KMS-11 (cell line): Measurements from ENCODE around the gene PMEPA1.

Source experiments
- H2AFZ ChIP-seq: fragments of 200-600 bp; sonication (generic); 2 replicates; pipeline ENCODE4 v1.6.1; 2016; ENCODE audit warnings: antibody characterized with exemption, mixed run types, low read depth
- H3K27ac ChIP-seq: fragments of 200-600 bp; sonication (generic); 2 replicates; pipeline ENCODE4 v1.6.1; 2016; ENCODE audit warnings: mild to moderate bottlenecking, mixed run types
- H3K27me3 ChIP-seq: fragments of 200-600 bp; sonication (generic); 2 replicates; pipeline ENCODE4 v1.6.1; 2017; ENCODE audit warnings: mild to moderate bottlenecking, low read depth, mixed run types, moderate library complexity; ENCODE audit not compliant: insufficient read depth
- H3K36me3 ChIP-seq: fragments of 200-600 bp; sonication (generic); 2 replicates; pipeline ENCODE4 v1.6.1; 2017; ENCODE audit warnings: mild to moderate bottlenecking, mixed run types; ENCODE audit not compliant: insufficient read depth
- H3K4me1 ChIP-seq: fragments of 200-600 bp; sonication (generic); 2 replicates; pipeline ENCODE4 v1.6.1; 2016; ENCODE audit warnings: mild to moderate bottlenecking, low read depth, mixed run types; ENCODE audit not compliant: poor library complexity, severe bottlenecking
- H3K4me2 ChIP-seq: fragments of 200-600 bp; sonication (generic); 2 replicates; pipeline ENCODE4 v1.7.0; 2016; ENCODE audit warnings: mild to moderate bottlenecking, mixed run types
- H3K4me3 ChIP-seq: fragments of 200-600 bp; sonication (generic); IDR thresholded peaks from 2 replicates; pipeline ENCODE4 v1.6.1; 2017; ENCODE audit warnings: low read depth, low read length, mixed read lengths; ENCODE audit not compliant: insufficient read depth
- H3K79me2 ChIP-seq: fragments of 200-600 bp; sonication (generic); 2 replicates; pipeline ENCODE4 v1.6.1; 2016; ENCODE audit warnings: low read depth, mixed run types; ENCODE audit not compliant: insufficient read depth
- H3K9ac ChIP-seq: fragments of 200-600 bp; sonication (generic); 2 replicates; pipeline ENCODE4 v1.6.1; 2016; ENCODE audit warnings: mild to moderate bottlenecking, mixed run types
- H4K20me1 ChIP-seq: fragments of 200-600 bp; sonication (generic); 2 replicates; pipeline ENCODE4 v1.6.1; 2016; ENCODE audit warnings: mild to moderate bottlenecking, mixed run types; ENCODE audit not compliant: insufficient read depth
- TF ChIP-seq, protein P1 (sequence below): fragments of 200-600 bp; sonication (generic); conservative IDR thresholded peaks from 2 replicates; pipeline ENCODE4 v1.6.1; 2017; ENCODE audit warnings: low read depth, mild to moderate bottlenecking, antibody characterized with exemption, low read length, moderate library complexity, mixed read lengths

Gene PMEPA1

GRCh38 chr20:57665589-57665971, 44.2 kb downstream of the PMEPA1 start:
- Histone ChIP-seq H3K4me1 (peaks cover 25% of the 10 kb centered on the region), H3K27me3 (no peaks in the 10 kb centered on the region), H3K4me3 (no peak overlapping the region), H3K79me2 (no peaks in the 10 kb centered on the region), H3K36me3 (no peaks in the 10 kb centered on the region), H3K4me2 (no peak overlapping the region), H2AFZ (no peak overlapping the region), H3K27ac (no peak overlapping the region), H4K20me1 (no peaks in the 10 kb centered on the region), H3K9ac (no peak overlapping the region)
- TF ChIP-seq, protein P1, sequence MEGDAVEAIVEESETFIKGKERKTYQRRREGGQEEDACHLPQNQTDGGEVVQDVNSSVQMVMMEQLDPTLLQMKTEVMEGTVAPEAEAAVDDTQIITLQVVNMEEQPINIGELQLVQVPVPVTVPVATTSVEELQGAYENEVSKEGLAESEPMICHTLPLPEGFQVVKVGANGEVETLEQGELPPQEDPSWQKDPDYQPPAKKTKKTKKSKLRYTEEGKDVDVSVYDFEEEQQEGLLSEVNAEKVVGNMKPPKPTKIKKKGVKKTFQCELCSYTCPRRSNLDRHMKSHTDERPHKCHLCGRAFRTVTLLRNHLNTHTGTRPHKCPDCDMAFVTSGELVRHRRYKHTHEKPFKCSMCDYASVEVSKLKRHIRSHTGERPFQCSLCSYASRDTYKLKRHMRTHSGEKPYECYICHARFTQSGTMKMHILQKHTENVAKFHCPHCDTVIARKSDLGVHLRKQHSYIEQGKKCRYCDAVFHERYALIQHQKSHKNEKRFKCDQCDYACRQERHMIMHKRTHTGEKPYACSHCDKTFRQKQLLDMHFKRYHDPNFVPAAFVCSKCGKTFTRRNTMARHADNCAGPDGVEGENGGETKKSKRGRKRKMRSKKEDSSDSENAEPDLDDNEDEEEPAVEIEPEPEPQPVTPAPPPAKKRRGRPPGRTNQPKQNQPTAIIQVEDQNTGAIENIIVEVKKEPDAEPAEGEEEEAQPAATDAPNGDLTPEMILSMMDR = no peak

GRCh38 chr20:57664924-57665588, 44.8 kb downstream of the PMEPA1 start:
- no peak overlapping the region for H3K27ac ChIP-seq
- H3K4me1 ChIP-seq = peaks cover 25% of the 10 kb centered on the region
- H4K20me1 ChIP-seq = no peaks in the 10 kb centered on the region
- no peaks in the 10 kb centered on the region for H3K36me3 ChIP-seq
- TF ChIP-seq, protein P1 = no peak
- H3K9ac ChIP-seq = no peak overlapping the region
- no peaks in the 10 kb centered on the region for H3K27me3 ChIP-seq
- no peak overlapping the region for H3K4me2 ChIP-seq
- H3K4me3 ChIP-seq = no peak overlapping the region
- H2AFZ ChIP-seq = no peak overlapping the region
- H3K79me2 ChIP-seq = no peaks in the 10 kb centered on the region

DNA sequence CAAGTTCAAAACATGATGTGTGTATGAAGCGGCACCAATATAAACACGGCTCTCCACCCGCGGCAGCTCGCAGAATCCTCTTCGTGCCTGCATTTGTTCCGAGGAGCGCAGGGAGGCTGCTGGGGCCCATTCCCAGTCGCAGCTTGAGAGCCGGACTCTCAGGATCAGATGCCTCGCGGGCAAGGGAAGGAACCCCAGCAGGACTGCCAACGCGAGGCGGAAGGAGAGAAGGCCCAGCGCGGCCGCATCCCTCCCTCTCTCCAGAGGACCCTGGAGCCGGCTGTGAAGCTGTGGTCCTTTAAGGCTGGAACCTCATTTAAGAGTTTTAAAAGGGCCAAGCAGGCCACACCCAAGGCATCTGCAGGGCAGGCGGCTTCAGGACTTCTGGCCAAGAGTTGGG, 45.3 kb downstream of the PMEPA1 start:
- no peak overlapping the region for H3K9ac ChIP-seq
- TF ChIP-seq, protein P1 = no peak
- no peak overlapping the region for H3K4me3 ChIP-seq
- no peak overlapping the region for H3K27ac ChIP-seq
- H3K79me2 ChIP-seq = no peaks in the 10 kb centered on the region
- no peak overlapping the region for H2AFZ ChIP-seq
- no peaks in the 10 kb centered on the region for H3K27me3 ChIP-seq
- H3K4me1 ChIP-seq = peaks cover 21% of the 10 kb centered on the region
- H3K4me2 ChIP-seq = no peak overlapping the region
- H4K20me1 ChIP-seq = no peaks in the 10 kb centered on the region
- H3K36me3 ChIP-seq = no peaks in the 10 kb centered on the region

DNA sequence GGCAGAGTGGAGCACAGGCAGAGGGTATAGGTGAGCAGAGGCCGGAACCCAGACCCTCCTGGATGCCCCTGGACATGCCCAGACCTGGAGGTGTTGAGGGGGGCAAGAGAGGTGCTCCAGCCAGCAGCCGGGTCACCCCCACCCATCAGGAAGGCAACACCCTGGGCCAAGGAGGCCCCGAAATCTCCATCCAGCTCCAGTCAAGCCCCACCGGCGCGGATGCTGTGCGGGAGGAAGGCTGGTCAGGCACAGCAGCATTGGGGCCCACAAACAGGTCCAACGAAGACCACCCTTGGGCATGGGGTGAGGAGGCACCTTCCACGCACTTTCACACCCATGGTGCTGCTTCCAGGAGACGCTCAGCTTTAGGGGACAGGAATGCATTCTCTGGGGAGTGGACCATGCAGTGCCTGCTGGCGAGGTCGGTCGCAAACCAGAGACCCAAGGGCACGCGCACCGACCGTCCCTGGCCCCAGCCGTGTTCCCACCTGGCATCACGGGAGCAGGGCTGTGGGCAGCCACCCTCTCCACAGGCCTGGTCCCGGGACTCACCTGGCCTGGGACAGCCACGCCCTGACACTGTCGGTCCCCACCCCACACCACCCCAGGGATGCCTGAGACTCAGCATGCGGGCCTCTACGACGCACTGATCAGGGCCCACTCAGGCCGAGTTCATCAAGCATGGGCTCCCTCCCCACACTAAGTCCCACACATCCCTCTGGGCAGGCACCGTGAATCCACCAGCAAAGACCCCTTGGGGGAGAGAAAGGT, 45.9 kb downstream of the PMEPA1 start:
- Histone ChIP-seq H3K4me2 (no peak overlapping the region), H3K79me2 (no peaks in the 10 kb centered on the region), H3K27me3 (no peaks in the 10 kb centered on the region), H3K36me3 (no peaks in the 10 kb centered on the region), H3K27ac (no peak overlapping the region), H3K9ac (no peak overlapping the region), H3K4me3 (no peak overlapping the region), H4K20me1 (no peaks in the 10 kb centered on the region), H2AFZ (no peak overlapping the region), H3K4me1 (peaks cover 15% of the 10 kb centered on the region)
- TF ChIP-seq, protein P1 = no peak
